Heart left ventricle (tissue), 16 donors: ENCODE measurements around the gene ATP7A. TPM values are rescaled to one million over a fixed set of nuclear protein-coding genes. Genes with fewer than 3 reads are reported as not detected.

Source experiments
- ATAC-seq, 4 donors: fragments of 200-7000 bp; cut with Tn5 transposase; one replicate each; pipeline ENCODE4 v1.9.1; 2020 to 2022; ENCODE audit warnings: moderate library complexity in 4 of 4, mild to moderate bottlenecking in 3 of 4, moderate number of reproducible peaks in 1 of 4
- DNase-seq, 5 donors: peaks; one replicate each; pipeline ENCODE4 v3.0.0-alpha.2; 2020
- H3K27ac ChIP-seq, 12 donors: fragments of 200-600 bp; sonication (generic) in 4 of 12; one replicate each; pipeline versions ENCODE4 v1.5.0 to v1.8.0; 2016 to 2022; ENCODE audit warnings: mild to moderate bottlenecking in 2 of 12
- H3K27me3 ChIP-seq, 9 donors: fragments of 200-600 bp; sonication (generic) in 2 of 9; one replicate each; pipeline versions ENCODE4 v1.5.1 to v1.8.0; 2016 to 2022; ENCODE audit warnings: mild to moderate bottlenecking in 3 of 9
- H3K36me3 ChIP-seq, 9 donors: fragments of 200-600 bp; sonication (generic) in 2 of 9; one replicate each; pipeline versions ENCODE4 v1.5.0 to v1.8.0; 2018 to 2022; ENCODE audit warnings: mild to moderate bottlenecking in 2 of 9
- H3K4me1 ChIP-seq, 12 donors: fragments of 200-600 bp; sonication (generic) in 4 of 12; one replicate each; pipeline versions ENCODE4 v1.5.0 to v1.8.0; 2016 to 2022; ENCODE audit warnings: mild to moderate bottlenecking in 3 of 12
- H3K4me3 ChIP-seq, 12 donors: fragments of 200-600 bp; sonication (generic) in 4 of 12; one replicate each; pipeline versions ENCODE4 v1.5.0 to v1.8.0; 2017 to 2022; ENCODE audit warnings: mild to moderate bottlenecking in 9 of 12, moderate library complexity in 4 of 12
- H3K9me3 ChIP-seq, 12 donors: fragments of 200-600 bp; sonication (generic) in 4 of 12; one replicate each; pipeline versions ENCODE4 v1.5.0 to v1.8.0; 2016 to 2022; ENCODE audit warnings: mild to moderate bottlenecking in 1 of 12
- POLR2A ChIP-seq, 2 donors: fragments of 450-650 bp; IDR thresholded peaks; one replicate each; pipeline ENCODE4 v1.6.1; 2017; ENCODE audit warnings: antibody characterized with exemption in 2 of 2, mild to moderate bottlenecking in 2 of 2, moderate library complexity in 2 of 2
- WGBS, 4 donors: extraction: QIAGEN DNeasy Blood & Tissue Kit in 2 of 4; methylation state at CpG; one replicate each; pipeline versions ENCODE4 v1.1.5 to v1.1.7; 2013 to 2018; 5-methylcytosine and 5-hydroxymethylcytosine counted together
- intact Hi-C, 10 donors: fragments of 100-400 bp; cut with DNase I; formaldehyde crosslinking; loops; one replicate each; pipeline versions ENCODE4 v1.11.1 to v1.14.2; 2022
- polyA plus RNA-seq, 2 donors: library from polyadenylated mRNA; stranded (reverse); fragments of 200-250 nt; gene quantifications; one replicate each; pipeline ENCODE4 v1.2.3, GENCODE V29; 2013
- total RNA-seq, 9 donors: library from RNA; depleted of rRNA in 2 of 9; stranded (reverse); fragments of >200 nt in 2 of 9; fragmentation: NEBNext Ultra II Directional in 3 of 9; extraction: Animal tissue kit (Norgen Biotek cat#: 25700) in 3 of 9; gene quantifications; one replicate each; pipeline versions ENCODE4 v1.1.0 to v1.2.4, GENCODE V29; 2016 to 2023
- TF ChIP-seq, protein P1 (sequence below), 12 donors: fragments of 200-600 bp; sonication (generic) in 4 of 12; IDR thresholded peaks; one replicate each; pipeline versions ENCODE4 v1.5.0 to v1.8.0; 2018 to 2022; ENCODE audit warnings: antibody characterized with exemption in 12 of 12, mild to moderate bottlenecking in 5 of 12
- donor health status: ischemic (EF 13 %, LVEDD 7.1; RV severe dilation, severe dysfunction).
- donor health status: healthy with polysubstance abuse.
- donor health status: DM: no; HTN: yes; CAD: no.
- donor health status: DM: no; HTN: no; CAD: no.
- donor health status: ischemic (EF 25% LVEDD 6.9; RV normal size, moderate dysfunction).
- donor health status: ischemic (EF 25% LVEDD 5.7; RV mildly dilated, moderate dysfunction).
- donor health status: healthy.
- donor health status: DM: yes; HTN: yes; CAD: no.
- donor health status: ischemic (EF 35%, LVEDD 5.7; RV mildly dilated, moderate dysfunction).
- donor health status: nonischemic (EF 11% LVEDD 7.7; RV severe dilation, severe dysfunction).
- donor health status: DM: yes; HTN: yes; CAD: no.
- donor health status: PGD.
- donor health status: ischemic (EF 29% LVEDD 5.4; RV normal size, mild dysfunction).
- donor health status: nonischemic (EF 23%, LVEDD 6.1; RV moderate dilation, normal function).

The ATP7A gene
- total and polyA plus RNA-seq, 11 donors, result 1.4 to 9.3 (median 5.5) TPM

DNA sequence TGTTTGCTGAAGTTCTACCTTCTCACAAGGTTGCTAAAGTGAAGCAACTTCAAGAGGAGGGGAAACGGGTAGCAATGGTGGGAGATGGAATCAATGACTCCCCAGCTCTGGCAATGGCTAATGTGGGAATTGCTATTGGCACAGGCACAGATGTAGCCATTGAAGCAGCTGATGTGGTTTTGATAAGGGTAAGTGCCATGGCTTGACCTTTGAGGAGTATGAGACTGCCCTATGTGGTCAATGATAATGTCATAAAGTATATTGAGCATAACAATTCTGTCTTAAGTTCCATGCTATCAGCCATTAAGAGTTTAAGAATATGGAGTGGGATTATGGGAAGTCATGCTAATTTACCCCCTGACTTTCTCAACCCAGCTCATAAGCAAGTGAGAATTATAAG lies 132.1 kb downstream of the ATP7A start:
- Histone ChIP-seq H3K36me3 (peaks cover 0 to 46% (median 18%) of the 10 kb centered on the region in 9 donors), H3K4me1 (no peaks in the 10 kb centered on the region), H3K27ac (no peak overlapping the region), H3K9me3 (no peaks in the 10 kb centered on the region), H3K27me3 (peaks cover 0 to 3% (median 0%) of the 10 kb centered on the region in 9 donors), H3K4me3 (no peak overlapping the region)
- TF ChIP-seq, protein P1, sequence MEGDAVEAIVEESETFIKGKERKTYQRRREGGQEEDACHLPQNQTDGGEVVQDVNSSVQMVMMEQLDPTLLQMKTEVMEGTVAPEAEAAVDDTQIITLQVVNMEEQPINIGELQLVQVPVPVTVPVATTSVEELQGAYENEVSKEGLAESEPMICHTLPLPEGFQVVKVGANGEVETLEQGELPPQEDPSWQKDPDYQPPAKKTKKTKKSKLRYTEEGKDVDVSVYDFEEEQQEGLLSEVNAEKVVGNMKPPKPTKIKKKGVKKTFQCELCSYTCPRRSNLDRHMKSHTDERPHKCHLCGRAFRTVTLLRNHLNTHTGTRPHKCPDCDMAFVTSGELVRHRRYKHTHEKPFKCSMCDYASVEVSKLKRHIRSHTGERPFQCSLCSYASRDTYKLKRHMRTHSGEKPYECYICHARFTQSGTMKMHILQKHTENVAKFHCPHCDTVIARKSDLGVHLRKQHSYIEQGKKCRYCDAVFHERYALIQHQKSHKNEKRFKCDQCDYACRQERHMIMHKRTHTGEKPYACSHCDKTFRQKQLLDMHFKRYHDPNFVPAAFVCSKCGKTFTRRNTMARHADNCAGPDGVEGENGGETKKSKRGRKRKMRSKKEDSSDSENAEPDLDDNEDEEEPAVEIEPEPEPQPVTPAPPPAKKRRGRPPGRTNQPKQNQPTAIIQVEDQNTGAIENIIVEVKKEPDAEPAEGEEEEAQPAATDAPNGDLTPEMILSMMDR (IDR thresholded peaks at IDR 0.05), result no peak
- TF ChIP-seq POLR2A (IDR thresholded peaks at IDR 0.05), result no peak
- DNase-seq, result no peak
- ATAC-seq, result no peak
- intact Hi-C loops, result no loop called here
- 90 to 98% (median 92%) methylated on average over 1 of the region's 1 CpG for WGBS, 4 donors

DNA sequence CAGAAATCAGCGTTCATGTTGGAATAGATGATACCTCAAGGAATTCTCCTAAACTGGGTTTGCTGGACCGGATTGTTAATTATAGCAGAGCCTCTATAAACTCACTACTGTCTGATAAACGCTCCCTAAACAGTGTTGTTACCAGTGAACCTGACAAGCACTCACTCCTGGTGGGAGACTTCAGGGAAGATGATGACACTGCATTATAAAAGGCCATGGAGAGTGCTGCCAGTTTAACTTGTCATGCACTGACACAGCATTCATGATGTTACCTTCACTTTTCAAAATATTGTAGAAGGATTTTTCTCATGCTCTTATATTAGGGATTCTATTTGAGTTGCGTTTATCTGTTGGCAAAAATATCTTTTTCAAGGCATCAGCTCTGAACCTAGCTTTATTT lies 135.9 kb downstream of the ATP7A start:
- no peak for ATAC-seq
- H3K27ac ChIP-seq, result no peak overlapping the region
- intact Hi-C loops, result no loop called here
- no peak for DNase-seq
- H3K9me3 ChIP-seq, result no peaks in the 10 kb centered on the region
- H3K4me1 ChIP-seq, result no peaks in the 10 kb centered on the region
- no peak overlapping the region for H3K4me3 ChIP-seq
- TF ChIP-seq, protein P1 (IDR thresholded peaks at IDR 0.05), result no peak
- no peak for TF ChIP-seq POLR2A (IDR thresholded peaks at IDR 0.05)
- WGBS, 4 donors, result 51 to 91% (median 82%) methylated on average over 4 of the region's 4 CpGs
- H3K27me3 ChIP-seq, result peaks cover 0 to 3% (median 0%) of the 10 kb centered on the region in 9 donors
- H3K36me3 ChIP-seq, result peaks cover 0 to 42% (median 14%) of the 10 kb centered on the region in 9 donors

- no peaks in the 10 kb centered on the region for H3K4me1 ChIP-seq
- no peaks in the 10 kb centered on the region for H3K9me3 ChIP-seq
- H3K36me3 ChIP-seq, result peaks cover 0 to 37% (median 14%) of the 10 kb centered on the region in 9 donors
- intact Hi-C loops, result no loop called here
- 53 to 87% (median 65%) methylated on average over 2 of the region's 2 CpGs for WGBS, 4 donors
- no peak overlapping the region for H3K27ac ChIP-seq
- H3K4me3 ChIP-seq, result no peak overlapping the region
- TF ChIP-seq, protein P1 (IDR thresholded peaks at IDR 0.05), result no peak
- no peak for TF ChIP-seq POLR2A (IDR thresholded peaks at IDR 0.05)
- no peak for ATAC-seq
- DNase-seq, result no peak
- H3K27me3 ChIP-seq, result peaks cover 0 to 3% (median 0%) of the 10 kb centered on the region in 9 donors
Observed at GRCh38 chrX:78048052-78048451, 137.6 kb downstream of the ATP7A start.

DNA sequence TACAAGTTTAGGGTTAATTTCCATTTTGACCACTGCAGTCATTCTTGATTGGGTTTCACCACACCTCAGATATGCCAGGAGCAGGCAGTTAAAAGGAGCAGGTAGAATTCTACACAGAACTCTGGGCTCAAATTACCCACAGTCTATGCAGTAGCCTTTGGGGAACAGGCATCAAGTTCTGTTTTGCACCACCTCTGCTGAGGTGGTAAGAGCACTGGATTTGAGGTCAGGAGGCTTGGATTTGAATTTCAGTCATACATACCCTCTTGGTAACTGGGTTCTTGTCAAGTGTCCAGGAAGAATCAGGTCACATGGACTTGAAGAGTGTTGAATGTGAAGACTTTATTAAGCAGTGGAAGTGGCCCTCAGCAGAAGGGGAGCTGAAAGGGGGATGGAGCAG lies 153.2 kb downstream of the ATP7A start:
- ATAC-seq (no peak), DNase-seq (no peak)

More for the DNA sequence above, 153.2 kb downstream of the ATP7A start:
- no peak for TF ChIP-seq POLR2A (IDR thresholded peaks at IDR 0.05)
- TF ChIP-seq, protein P1 (IDR thresholded peaks at IDR 0.05), result no peak
- Histone ChIP-seq H3K4me1 (no peaks in the 10 kb centered on the region), H3K4me3 (no peak overlapping the region), H3K9me3 (peaks cover 0 to under 1% (median 0%) of the 10 kb centered on the region in 12 donors), H3K27me3 (no peaks in the 10 kb centered on the region), H3K27ac (no peak overlapping the region), H3K36me3 (no peaks in the 10 kb centered on the region)
- intact Hi-C loops, result no loop called here
